Fibroblast of lung (primary cell): Measurements from ENCODE around the gene LRRC3C.

Experiments
- EZH2 ChIP-seq: IDR thresholded peaks from 2 replicates; pipeline ENCODE4 v1.5.1; 2012; ENCODE audit warnings: low read length, control low read depth, mild to moderate bottlenecking; ENCODE audit errors: missing control alignments
- TF ChIP-seq, protein P1 (sequence below), 2 donors: IDR thresholded peaks in 1 of 2; conservative IDR thresholded peaks in 1 of 2; 1 replicate in 1 of 2; 2 replicates in 1 of 2; pipeline ENCODE4 v1.5.1; 2011 to 2012; ENCODE audit warnings: low read length in 2 of 2, control low read depth in 1 of 2, inconsistent platforms in 1 of 2, low read depth in 1 of 2, mild to moderate bottlenecking in 1 of 2

DNA sequence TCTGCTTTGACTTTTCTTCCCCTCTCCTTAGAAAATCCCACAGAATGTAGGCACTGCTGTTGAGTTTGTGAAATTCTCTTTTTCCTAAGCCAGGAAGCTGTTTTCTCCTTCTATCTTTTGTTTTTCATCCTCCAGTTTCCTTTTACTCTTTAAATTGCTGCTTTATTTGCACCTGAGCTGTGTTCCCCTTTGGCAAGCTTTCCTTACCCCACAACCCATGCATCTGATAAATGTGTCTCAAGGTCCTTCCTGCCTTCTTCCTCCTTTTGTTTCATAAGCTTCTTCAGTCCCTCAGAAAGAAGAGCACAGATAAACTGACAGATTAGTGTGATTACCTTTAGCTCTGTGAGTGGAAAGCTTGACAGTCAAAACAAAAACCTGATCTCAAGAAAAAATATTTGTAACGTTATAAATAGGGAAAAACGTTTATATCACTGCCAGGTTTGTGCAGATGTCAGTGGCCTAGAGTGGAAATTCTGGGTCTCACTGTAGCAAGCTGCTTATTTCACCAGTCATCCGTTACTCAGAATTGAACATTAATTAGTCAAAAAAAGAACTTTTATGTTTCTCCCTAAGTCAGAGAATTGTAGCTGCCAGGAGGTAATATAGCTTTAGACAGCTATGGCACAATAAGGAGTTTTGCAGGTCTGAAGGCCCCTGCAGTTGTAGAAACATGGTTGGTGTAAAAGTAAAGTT lies 32.7 kb upstream of the LRRC3C start:
- TF ChIP-seq, protein P1, sequence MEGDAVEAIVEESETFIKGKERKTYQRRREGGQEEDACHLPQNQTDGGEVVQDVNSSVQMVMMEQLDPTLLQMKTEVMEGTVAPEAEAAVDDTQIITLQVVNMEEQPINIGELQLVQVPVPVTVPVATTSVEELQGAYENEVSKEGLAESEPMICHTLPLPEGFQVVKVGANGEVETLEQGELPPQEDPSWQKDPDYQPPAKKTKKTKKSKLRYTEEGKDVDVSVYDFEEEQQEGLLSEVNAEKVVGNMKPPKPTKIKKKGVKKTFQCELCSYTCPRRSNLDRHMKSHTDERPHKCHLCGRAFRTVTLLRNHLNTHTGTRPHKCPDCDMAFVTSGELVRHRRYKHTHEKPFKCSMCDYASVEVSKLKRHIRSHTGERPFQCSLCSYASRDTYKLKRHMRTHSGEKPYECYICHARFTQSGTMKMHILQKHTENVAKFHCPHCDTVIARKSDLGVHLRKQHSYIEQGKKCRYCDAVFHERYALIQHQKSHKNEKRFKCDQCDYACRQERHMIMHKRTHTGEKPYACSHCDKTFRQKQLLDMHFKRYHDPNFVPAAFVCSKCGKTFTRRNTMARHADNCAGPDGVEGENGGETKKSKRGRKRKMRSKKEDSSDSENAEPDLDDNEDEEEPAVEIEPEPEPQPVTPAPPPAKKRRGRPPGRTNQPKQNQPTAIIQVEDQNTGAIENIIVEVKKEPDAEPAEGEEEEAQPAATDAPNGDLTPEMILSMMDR (conservative IDR thresholded peaks at IDR 0.05 in 1 of 2, IDR thresholded peaks at IDR 0.05 in 1 of 2; ENCODE audit: low read depth in 1 of 2, low read length in 2 of 2) = no peak
- TF ChIP-seq EZH2 = no peak
